H9 (cell line): ENCODE data around the gene NOLC1. TPM values are rescaled to one million over a fixed set of nuclear protein-coding genes. Genes with fewer than 3 reads are reported as not detected.

ENCODE experiments used
- DNase-seq: peaks from one replicate; pipeline ENCODE4 v3.0.0-alpha.2; 2017
- H2AFZ ChIP-seq: one replicate; pipeline ENCODE4 v1.6.1; 2013; ENCODE audit warnings: mild to moderate bottlenecking, low read length, control low read depth, moderate library complexity
- H2AK5ac ChIP-seq: 2 replicates; pipeline ENCODE4 v1.6.1; 2013; ENCODE audit warnings: low read length, control low read depth, mixed read lengths; ENCODE audit not compliant: insufficient read length
- H2BK120ac ChIP-seq: one replicate; pipeline ENCODE4 v1.6.1; 2013; ENCODE audit warnings: low read depth, mild to moderate bottlenecking, low read length, control low read depth, inconsistent platforms; ENCODE audit not compliant: poor library complexity, severe bottlenecking
- H2BK12ac ChIP-seq: 2 replicates; pipeline ENCODE4 v1.6.1; 2013; ENCODE audit warnings: low read length, control low read depth, mixed read lengths, low read depth; ENCODE audit not compliant: insufficient read length
- H2BK15ac ChIP-seq: 2 replicates; pipeline ENCODE4 v1.6.1; 2013; ENCODE audit warnings: low read depth, low read length, control low read depth
- H2BK20ac ChIP-seq: one replicate; pipeline ENCODE4 v1.6.1; 2013; ENCODE audit warnings: low read depth, mild to moderate bottlenecking, low read length, control low read depth, inconsistent platforms; ENCODE audit not compliant: poor library complexity, severe bottlenecking
- H2BK5ac ChIP-seq: 2 replicates; pipeline ENCODE4 v1.6.1; 2013; ENCODE audit warnings: low read length, control low read depth, mixed read lengths; ENCODE audit not compliant: insufficient read length
- H3K14ac ChIP-seq: 2 replicates; pipeline ENCODE4 v1.6.1; 2013; ENCODE audit warnings: low read length, control low read depth; ENCODE audit not compliant: insufficient read depth
- H3K18ac ChIP-seq: 2 replicates; pipeline ENCODE4 v1.6.1; 2013; ENCODE audit warnings: low read depth, mild to moderate bottlenecking, mixed read lengths, low read length, control low read depth; ENCODE audit not compliant: insufficient read length
- H3K23ac ChIP-seq: 2 replicates; pipeline ENCODE4 v1.6.1; 2013; ENCODE audit warnings: low read length, control low read depth, mixed read lengths, low read depth; ENCODE audit not compliant: insufficient read length
- H3K23me2 ChIP-seq: 2 replicates; pipeline ENCODE4 v1.6.1; 2013; ENCODE audit warnings: low read depth, mild to moderate bottlenecking, mixed read lengths, low read length, control low read depth; ENCODE audit not compliant: insufficient read length, poor library complexity, severe bottlenecking
- H3K27ac ChIP-seq: 2 replicates; pipeline ENCODE4 v1.5.1; 2013; ENCODE audit warnings: low read length, control low read depth, mixed read lengths, low read depth; ENCODE audit not compliant: insufficient read length
- H3K27me3 ChIP-seq: 2 replicates; pipeline ENCODE4 v1.6.1; 2013; ENCODE audit warnings: low read length, control low read depth, inconsistent platforms; ENCODE audit not compliant: insufficient read depth
- H3K4ac ChIP-seq: 2 replicates; pipeline ENCODE4 v1.6.1; 2013; ENCODE audit warnings: low read depth, mild to moderate bottlenecking, control low read depth, inconsistent platforms, low read length, moderate library complexity
- H3K4me1 ChIP-seq: 2 replicates; pipeline ENCODE4 v1.6.1; 2013; ENCODE audit warnings: low read length, control low read depth, inconsistent platforms; ENCODE audit not compliant: insufficient read depth
- H3K4me2 ChIP-seq: 2 replicates; pipeline ENCODE4 v1.6.1; 2013; ENCODE audit warnings: low read length, control low read depth, mixed read lengths; ENCODE audit not compliant: insufficient read length, insufficient read depth
- H3K56ac ChIP-seq: 2 replicates; pipeline ENCODE4 v1.6.1; 2013; ENCODE audit warnings: low read depth, mild to moderate bottlenecking, mixed read lengths, low read length, control low read depth; ENCODE audit not compliant: insufficient read length
- H3K79me1 ChIP-seq: 2 replicates; pipeline ENCODE4 v1.6.1; 2013; ENCODE audit warnings: low read depth, mild to moderate bottlenecking, moderate library complexity, low read length, control low read depth, inconsistent platforms; ENCODE audit not compliant: insufficient read depth, poor library complexity, severe bottlenecking
- H3K79me2 ChIP-seq: 2 replicates; pipeline ENCODE4 v1.6.1; 2013; ENCODE audit warnings: low read length, control low read depth, inconsistent platforms; ENCODE audit not compliant: insufficient read depth
- H3K9ac ChIP-seq: 2 replicates; pipeline ENCODE4 v1.6.1; 2013; ENCODE audit warnings: low read length, control low read depth, mixed read lengths; ENCODE audit not compliant: insufficient read length; ENCODE audit errors: extremely low read depth
- H3K9me3 ChIP-seq: one replicate; pipeline ENCODE4 v1.6.1; 2013; ENCODE audit warnings: low read depth, low read length, inconsistent platforms; ENCODE audit not compliant: control insufficient read depth
- H3T11ph ChIP-seq: one replicate; pipeline ENCODE4 v1.6.1; 2013; ENCODE audit warnings: mild to moderate bottlenecking, low read length, control low read depth, inconsistent platforms
- H4K20me1 ChIP-seq: one replicate; pipeline ENCODE4 v1.6.1; 2013; ENCODE audit not compliant: control insufficient read depth, insufficient read length, insufficient read depth
- H4K5ac ChIP-seq: 2 replicates; pipeline ENCODE4 v1.6.1; 2013; ENCODE audit warnings: low read depth, mild to moderate bottlenecking, mixed read lengths, low read length, control low read depth; ENCODE audit not compliant: insufficient read length
- H4K8ac ChIP-seq: replicated peaks from 2 replicates; pipeline ENCODE4 v1.6.1; 2013; ENCODE audit warnings: low read length, control low read depth, mixed read lengths, low read depth; ENCODE audit not compliant: insufficient read length
- H4K91ac ChIP-seq: 2 replicates; pipeline ENCODE4 v1.6.1; 2013; ENCODE audit warnings: low read depth, mild to moderate bottlenecking, moderate library complexity, mixed read lengths, low read length, control low read depth; ENCODE audit not compliant: insufficient read length
- H3K27ac Mint-ChIP-seq, 3 experiments: 2 replicates in 2 of 3; 3 replicates in 1 of 3; pipeline ENCODE4 v1.8.0; 2020 to 2021; ENCODE audit warnings: mixed read lengths in 3 of 3, mild to moderate bottlenecking in 1 of 3, moderate library complexity in 1 of 3
- H3K27me3 Mint-ChIP-seq: 2 replicates; pipeline ENCODE4 v1.8.0; 2021; ENCODE audit warnings: low read depth, mild to moderate bottlenecking, moderate library complexity, mixed read lengths
- H3K36me3 Mint-ChIP-seq, 3 experiments: 2 replicates in 2 of 3; 3 replicates in 1 of 3; pipeline ENCODE4 v1.8.0; 2020 to 2021; ENCODE audit warnings: low read depth in 3 of 3, mixed read lengths in 3 of 3; ENCODE audit not compliant: insufficient read depth in 1 of 3
- H3K4me1 Mint-ChIP-seq, 2 experiments: 2 replicates each; pipeline ENCODE4 v1.8.0; 2020; ENCODE audit warnings: mixed read lengths in 2 of 2
- H3K4me3 Mint-ChIP-seq, 2 experiments: 2 replicates in 1 of 2; 3 replicates in 1 of 2; pipeline ENCODE4 v1.8.0; 2020 to 2021; ENCODE audit warnings: mild to moderate bottlenecking in 2 of 2, mixed read lengths in 2 of 2, moderate library complexity in 1 of 2
- H3K9me3 Mint-ChIP-seq, 2 experiments: 2 replicates in 1 of 2; 3 replicates in 1 of 2; pipeline ENCODE4 v1.8.0; 2020; ENCODE audit warnings: mild to moderate bottlenecking in 2 of 2, mixed read lengths in 2 of 2, moderate library complexity in 1 of 2
- WGBS: extraction: QIAGEN DNeasy Blood & Tissue Kit; methylation state at CpG from one replicate; pipeline ENCODE4 v1.1.7; 2013; ENCODE audit warnings: missing lambda C conversion rate, low lambda C conversion rate, mixed read lengths; ENCODE audit not compliant: insufficient read length; ENCODE audit errors: extremely low coverage; 5-methylcytosine and 5-hydroxymethylcytosine counted together
- total RNA-seq: library from RNA; stranded (reverse); gene quantifications from 2 replicates; pipeline ENCODE4 v1.2.1, GENCODE V29; 2021
- TF ChIP-seq, protein P1 (sequence below): fragments of 200-600 bp; sonication (generic); conservative IDR thresholded peaks from 3 replicates; pipeline ENCODE4 v1.8.0; 2021; ENCODE audit warnings: antibody characterized with exemption, mild to moderate bottlenecking

Gene NOLC1
- total RNA-seq, 1 experiment from 2014 or later, result 171 TPM

DNA sequence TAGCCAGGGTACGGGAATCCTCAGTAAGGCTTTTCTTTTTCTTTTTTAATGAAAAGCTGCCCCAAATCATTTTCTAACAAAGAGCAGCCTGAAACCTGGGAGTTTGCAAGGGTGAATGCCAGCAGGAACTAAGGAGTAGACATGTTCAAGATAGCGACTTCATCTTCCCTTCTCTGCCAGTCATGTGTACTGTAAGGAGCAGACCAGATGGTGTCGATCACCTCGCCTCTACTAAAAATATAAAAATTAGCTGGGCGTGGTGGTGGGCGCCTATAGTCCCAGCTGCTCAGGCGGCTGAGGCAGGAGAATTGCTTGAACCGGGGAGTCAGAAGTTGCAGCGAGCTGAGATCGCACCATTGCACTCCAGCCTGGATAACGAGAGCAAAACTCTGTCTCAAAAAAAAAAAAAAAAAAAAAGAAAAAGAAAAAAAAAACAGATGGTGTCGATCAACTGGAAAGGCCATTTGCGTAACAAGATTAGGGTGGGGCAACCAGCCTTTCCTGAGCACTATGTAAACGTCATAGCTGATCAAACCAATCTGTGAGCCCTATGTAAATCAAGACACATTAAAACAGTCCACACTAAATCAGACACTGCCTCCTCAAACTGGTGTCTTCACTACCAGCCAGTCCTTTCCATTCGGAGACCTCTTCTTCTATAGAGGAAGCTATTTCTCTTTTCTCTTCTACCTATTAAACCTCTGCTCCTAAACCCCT is 33.8 kb downstream of the NOLC1 start:
- no peak for DNase-seq
- Histone ChIP-seq H3K56ac (no peak overlapping the region), H3K79me2 (no peaks in the 10 kb centered on the region), H3T11ph (no peak overlapping the region), H3K4me2 (no peak overlapping the region), H2BK120ac (no peak overlapping the region), H3K18ac (no peak overlapping the region), H2AFZ (no peak overlapping the region), H2AK5ac (no peak overlapping the region), H3K79me1 (no peaks in the 10 kb centered on the region), H3K4me1 (no peaks in the 10 kb centered on the region), H3K27me3 (no peaks in the 10 kb centered on the region), H4K20me1 (no peaks in the 10 kb centered on the region), H3K14ac (no peak overlapping the region), H3K4ac (no peak overlapping the region), H4K5ac (no peak overlapping the region), H4K91ac (no peak overlapping the region), H4K8ac (no peak overlapping the region), H2BK12ac (no peak overlapping the region), H2BK5ac (no peak overlapping the region), H3K23me2 (no peaks in the 10 kb centered on the region), H2BK15ac (no peak overlapping the region), H3K27ac (no peak overlapping the region), H2BK20ac (no peak overlapping the region), H3K9ac (no peak overlapping the region), H3K23ac (no peak overlapping the region), H3K9me3 (peaks cover 8% of the 10 kb centered on the region)
- TF ChIP-seq, protein P1, sequence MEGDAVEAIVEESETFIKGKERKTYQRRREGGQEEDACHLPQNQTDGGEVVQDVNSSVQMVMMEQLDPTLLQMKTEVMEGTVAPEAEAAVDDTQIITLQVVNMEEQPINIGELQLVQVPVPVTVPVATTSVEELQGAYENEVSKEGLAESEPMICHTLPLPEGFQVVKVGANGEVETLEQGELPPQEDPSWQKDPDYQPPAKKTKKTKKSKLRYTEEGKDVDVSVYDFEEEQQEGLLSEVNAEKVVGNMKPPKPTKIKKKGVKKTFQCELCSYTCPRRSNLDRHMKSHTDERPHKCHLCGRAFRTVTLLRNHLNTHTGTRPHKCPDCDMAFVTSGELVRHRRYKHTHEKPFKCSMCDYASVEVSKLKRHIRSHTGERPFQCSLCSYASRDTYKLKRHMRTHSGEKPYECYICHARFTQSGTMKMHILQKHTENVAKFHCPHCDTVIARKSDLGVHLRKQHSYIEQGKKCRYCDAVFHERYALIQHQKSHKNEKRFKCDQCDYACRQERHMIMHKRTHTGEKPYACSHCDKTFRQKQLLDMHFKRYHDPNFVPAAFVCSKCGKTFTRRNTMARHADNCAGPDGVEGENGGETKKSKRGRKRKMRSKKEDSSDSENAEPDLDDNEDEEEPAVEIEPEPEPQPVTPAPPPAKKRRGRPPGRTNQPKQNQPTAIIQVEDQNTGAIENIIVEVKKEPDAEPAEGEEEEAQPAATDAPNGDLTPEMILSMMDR, result no peak
- Mint-ChIP-seq H3K9me3 (peaks cover 39 to 59% of the 10 kb centered on the region in 2 experiments), H3K4me3 (no peak overlapping the region), H3K27ac (no peak overlapping the region), H3K36me3 (peaks cover 0 to 11% (median 6%) of the 10 kb centered on the region in 3 experiments; a peak in 4 of 7 replicates), H3K27me3 (peaks cover 23% of the 10 kb centered on the region), H3K4me1 (no peaks in the 10 kb centered on the region)
- no CpG with 5 or more reads among the region's 15 CpGs for WGBS
